NCI-H1436 treated with DMSO at 0.1 percent for 48 hours (cell line): ENCODE measurements around the gene DNALI1.
"Not testable (repeated sequence)": the region's sequence is repeated elsewhere in the genome, so short reads cannot be mapped to it uniquely, and the experiment has no call there.

ENCODE experiments used
- DNase-seq: peaks from one replicate; lab custom pipeline; 2025; lab: John Stamatoyannopoulos, UW

The DNALI1 gene

DNA sequence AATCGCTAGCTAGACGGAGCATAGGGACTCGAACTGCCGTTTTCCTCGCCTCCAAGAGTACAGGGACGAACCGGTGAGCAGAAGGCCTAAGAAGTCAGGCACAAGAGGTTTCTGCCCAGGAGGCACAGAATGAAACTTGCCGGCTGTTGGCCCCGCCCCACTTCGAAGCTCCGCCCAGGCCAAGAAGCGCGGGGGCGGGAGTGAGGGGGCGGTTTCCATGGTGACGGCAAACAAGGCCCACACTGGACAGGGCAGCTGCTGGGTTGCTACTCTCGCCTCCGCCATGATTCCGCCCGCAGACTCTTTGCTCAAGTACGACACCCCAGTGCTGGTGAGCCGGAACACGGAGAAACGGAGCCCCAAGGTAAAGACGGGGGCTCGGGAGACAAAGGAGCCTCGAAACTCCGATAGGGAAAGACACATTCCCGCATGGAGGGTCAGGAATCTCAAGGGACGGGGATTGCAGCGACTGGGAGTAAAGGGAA lies at the start of gene DNALI1:
Gene DNALI1 (plus strand): TSS at position 229 of the 485 bp plus-strand sequence. CDS start 55 bp downstream, at position 284.
- DNase-seq: no peak

DNA sequence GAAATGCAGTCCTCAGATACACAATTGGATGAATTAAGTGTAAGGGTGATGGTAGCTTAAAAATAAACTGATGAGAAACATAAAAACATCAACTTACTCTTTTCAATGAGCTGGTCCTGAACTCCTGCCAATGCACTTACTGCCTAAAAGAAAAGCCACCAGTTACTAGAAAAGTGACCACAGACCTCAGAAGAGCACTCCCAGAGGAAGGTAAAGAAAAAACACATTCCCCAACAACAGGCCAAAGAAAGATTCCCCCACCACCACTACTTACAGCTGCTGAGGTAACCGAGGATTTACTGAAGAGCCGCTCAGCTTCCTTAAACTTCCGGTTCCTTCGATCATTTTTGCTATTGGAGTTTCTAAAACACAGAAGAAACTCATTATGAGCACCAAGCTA lies 47.6 kb upstream of the DNALI1 start:
- no peak for DNase-seq

DNA sequence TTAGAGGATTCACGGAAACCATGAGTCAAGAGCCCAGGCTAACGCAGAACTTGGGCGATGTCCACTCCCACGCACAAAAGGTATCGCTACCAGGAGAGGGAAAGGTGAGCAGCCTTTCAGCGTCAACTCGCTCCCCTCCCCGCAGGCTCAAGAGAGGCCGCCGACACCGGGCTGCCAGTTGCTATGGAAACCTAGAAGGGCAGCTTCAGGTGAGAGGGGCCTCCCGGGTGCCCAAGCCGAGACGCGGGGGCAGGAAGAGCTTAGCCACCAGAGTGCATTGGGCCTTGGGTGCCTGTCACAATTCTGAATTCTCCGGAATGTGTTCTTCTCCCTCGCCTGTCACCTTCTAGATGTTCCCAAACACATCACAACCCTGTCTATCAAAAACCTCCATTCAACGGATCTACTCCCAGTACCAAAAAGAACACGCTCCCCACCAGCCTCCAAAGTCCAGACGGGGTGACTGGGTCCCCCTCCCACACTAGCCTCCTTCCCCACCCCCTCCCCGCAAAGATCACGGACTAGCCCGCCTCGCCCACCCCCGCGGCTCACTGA lies 42.9 kb upstream of the DNALI1 start:
- no peak for DNase-seq

DNA sequence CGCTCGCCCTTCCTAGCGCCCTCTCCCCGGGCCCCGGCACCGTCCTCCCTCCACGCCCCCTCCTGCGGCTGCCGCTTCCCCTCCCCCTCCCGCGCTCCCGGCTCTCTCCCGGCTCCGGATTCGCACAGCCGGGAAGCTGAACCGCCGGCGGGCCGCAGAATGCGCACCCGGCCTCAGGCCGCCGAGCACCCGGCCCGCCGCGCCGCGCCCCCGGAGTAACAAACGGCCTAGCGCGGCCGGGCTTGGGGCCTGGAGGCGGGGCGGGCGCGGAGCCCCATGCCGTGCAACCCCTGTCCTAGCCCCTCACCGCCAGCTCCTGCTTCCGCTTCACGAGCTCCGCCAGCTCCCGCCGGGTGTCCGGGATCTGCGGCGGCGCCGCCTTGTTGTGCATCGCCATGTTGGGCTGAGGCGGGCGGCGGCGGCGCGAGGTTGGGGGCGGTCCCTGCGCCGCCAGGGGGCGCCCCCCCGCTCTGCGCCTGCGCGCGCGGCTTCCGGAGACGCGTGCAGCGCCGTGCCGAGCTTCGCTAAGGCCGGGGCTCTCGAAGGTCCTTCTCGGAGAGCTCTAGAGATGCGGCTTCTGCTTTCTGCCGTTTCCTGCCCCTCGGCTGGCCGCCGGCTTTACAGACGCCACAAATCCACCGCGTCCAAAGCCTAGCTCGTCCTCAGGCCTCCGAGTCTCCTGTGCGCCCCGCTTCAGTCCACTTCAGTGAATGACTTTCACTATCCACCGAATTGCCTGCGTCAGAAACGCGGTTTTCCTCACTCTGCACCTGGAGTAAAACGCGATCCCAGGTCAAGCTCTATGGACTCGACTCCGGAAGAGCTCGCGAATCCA lies 42.2 kb upstream of the DNALI1 start, which contains the start of gene MEAF6:
Gene MEAF6 (minus strand): TSS at position 417 of the 835 bp plus-strand sequence. CDS start 20 bp downstream, at position 397.
- DNase-seq: no peak

DNA sequence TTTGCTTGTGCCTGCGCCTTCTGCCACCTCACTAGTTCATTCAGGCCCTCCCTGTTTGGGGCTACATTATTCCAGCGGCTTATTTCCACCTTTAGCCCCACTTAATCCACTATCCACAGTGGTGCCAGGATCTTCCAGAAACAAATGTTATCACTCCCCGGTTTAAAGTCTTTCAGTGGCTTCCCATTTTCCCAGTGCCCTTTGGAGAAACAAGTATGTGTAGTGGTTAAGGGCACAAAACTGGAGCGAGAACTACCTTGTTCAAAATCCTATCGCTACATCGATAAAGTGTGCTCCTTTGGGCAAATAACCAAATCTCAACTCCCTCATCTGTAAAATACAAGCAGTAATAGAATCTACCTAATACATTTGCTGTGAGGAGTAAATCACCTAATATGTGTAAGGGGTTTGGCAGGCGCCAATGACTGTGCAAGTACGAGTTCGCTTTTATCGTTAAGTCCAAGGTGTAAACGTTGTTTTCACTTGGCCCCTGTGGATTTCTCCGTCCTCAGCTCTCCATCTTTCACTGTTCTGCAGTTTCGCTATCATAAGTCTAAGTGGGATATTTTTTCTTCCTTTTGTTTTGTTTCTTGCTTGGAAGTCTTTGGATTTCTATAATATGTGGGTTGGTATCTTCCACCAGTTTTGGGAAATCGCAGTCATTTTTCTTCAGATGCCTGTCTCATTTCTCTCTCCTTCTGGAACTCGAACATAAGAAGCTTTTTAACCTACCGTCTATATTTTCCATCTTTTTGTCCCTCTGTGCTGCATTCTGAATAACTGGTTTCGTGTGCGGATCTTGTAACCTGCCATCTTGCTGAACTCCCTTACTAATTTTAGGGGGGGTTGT lies 41.3 kb upstream of the DNALI1 start:
- no peak for DNase-seq

DNA sequence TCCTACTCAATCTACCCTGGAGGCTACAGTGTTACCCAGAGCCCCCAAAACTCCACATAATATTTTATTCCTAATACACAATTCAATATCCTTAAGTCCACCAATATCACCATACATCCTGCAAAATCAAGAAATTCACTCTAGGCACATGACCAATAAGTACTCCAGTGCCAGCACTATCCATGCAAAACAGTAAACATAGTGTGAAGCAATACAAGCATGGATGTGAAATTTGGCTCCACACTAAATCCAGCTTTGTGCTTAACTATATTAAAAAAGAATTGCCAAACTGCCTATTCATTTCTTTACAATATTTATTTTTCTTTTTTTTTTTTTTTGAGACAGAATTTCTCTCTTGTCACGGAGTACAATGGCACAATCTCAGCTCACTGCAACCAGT lies 39.2 kb upstream of the DNALI1 start:
- no peak for DNase-seq

DNA sequence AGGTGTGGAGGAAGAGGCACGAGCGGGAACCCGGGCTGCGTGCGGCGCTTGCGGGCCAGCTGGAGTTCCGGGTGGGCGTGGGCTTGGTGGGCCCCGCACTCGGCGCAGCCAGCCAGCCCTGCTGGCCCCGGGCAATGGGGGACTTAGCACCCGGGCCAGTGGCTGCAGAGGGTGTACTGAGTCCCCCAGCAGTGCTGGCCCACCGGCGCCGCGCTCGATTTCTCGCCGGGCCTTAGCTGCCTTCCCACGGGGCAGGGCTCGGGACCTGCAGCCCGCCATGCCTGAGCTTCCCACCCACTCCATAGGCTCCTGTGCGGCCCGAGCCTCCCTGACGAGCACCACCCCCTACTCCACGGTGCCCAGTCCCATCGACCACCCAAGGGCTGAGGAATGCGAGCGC lies 38.5 kb upstream of the DNALI1 start:
- DNase-seq: not testable (repeated sequence)

DNA sequence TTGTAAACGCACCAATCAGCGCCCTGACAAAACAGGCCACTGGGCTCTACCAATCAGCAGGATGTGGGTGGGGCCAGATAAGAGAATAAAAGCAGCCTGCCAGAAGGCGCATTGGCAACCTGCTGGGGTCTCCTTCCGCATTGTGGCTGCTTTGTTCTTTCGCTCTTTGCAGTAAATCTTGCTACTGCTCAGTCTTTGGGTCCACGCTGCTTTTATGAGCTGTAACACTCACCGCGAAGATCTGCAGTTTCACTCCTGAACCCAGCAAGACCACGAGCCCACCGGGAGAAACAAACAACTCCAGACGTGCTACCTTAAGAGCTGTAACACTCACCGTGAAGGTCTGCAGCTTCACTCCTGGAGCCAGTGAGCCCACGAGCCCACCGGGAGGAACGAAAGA lies 37.8 kb upstream of the DNALI1 start:
- DNase-seq: not testable (repeated sequence)

DNA sequence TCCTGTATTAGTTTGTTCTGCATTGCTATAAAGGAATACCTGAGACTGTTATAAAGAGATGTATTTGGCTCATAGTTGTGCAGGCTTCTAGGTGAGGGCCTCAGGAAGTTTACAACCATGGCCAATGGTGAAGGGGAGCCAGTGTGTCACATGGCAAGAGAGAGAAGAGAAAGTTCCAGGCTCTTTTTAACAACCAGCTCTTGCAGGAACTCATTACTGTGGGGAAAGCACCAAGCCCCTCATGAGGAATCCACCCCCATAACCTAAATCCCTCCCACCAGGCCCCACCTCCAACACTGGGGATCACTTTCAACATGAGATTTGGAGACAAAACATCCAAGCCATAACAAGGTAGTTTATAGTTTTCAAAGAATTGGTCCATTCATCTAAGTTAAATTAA lies 37.1 kb upstream of the DNALI1 start:
- DNase-seq: no peak

DNA sequence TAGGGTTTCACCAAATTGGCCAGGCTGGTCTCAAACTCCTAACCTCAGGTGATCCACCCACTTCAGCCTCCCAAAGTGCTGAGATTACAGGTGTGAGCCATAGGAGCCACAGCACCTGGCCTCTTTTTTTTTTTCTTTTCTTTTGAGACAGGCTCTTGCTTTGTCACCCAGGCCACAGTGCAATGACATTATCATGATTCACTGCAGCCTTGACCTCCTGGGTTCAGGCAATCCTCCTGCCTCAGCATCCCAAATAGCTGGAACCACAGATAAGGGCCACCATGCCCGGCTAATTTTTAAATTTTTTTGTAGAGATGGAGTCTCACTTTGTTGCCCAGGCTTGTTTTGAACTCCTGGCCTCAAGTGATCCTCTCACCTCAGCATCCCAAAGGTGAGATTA lies 26.9 kb upstream of the DNALI1 start:
- DNase-seq: not testable (repeated sequence)

DNA sequence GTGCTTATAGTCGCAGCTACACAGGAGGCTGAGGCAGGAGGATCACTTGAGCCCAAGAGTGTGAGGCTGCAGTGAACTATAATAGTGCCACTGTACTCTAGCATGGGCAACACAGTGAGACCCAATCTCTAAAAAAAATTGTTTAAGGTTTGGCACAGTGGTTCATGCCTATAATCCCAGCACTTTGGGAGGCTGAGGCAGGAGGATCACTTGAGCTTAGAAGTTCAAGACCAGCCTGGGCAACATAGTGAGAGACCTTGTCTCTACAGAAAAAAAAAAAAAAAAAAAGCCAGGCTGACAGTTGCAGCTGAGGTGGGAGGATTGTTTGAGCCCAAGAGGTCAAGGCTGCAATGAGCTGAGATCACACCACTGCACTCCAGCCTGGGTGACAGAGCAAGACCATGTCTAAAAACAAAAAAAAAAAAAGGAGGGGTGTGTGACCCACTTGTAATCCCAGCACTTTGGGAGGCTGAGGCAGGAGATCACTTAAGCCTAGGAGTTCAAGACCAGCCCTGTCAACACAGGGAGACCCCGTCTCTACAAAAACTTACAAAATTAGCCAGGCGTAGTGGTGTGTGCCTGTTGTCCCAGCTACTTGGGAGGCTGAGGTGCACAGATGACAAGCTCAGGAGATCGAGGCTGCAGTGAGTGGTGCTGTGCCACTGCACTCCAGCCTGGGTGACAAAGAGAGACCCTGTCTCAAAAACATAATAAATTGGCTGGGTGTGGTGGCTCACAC lies 24.2 kb upstream of the DNALI1 start:
- DNase-seq: not testable (repeated sequence)

DNA sequence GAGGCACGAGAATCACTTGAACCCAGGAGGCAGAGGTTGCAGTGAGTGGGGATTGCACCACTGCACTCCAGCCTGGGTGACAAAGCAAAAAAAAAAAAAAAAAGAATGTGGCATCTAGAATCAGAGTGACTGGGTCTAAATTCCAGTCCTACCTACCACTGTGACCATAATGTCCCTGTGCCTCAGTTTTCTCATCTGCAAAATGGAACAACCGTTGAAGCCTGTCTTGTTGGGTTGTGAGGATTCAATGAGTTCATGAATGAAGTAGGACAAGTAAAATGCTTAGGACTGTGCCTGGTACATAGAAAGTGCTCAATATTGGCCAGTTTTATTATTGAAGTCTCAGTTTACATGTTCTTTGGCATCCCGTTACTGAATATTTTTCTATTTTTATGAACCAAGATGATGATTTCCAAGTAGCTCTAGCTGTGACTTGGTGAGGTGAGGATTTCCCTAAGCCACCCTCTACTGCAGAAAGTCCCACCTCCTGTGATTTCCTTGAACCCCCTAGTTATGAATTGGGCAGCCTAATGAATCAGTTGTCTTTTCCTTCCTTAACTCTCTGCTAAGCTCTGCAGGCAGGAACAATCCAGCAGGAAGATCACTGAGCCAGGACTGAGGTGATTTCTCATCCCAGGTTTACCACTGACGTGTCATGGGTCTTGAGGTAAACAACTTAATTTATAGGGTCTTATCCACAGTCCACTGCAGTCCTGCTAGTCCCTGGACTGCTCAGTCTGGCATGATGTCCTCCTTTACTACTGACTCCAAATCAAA lies 23.2 kb upstream of the DNALI1 start:
- DNase-seq: no peak

DNA sequence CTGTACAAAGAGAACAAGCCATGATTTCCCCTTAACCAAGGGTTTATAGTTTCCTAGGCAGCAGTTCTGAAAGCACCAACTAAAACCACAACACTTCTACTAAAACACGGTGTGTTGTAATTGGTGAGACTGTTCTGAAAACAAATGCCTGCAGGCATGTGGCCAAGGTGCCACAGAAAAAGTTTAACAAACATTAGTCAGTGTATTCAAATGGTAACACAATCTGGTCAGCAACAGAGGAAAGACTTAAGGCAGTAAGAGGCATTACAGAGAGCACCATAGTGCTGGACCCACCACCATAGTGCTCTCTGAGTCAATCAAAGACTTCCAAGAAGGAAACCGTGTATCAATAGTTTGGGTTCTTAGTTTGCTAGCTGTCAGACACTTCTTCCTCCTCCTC lies 19.4 kb upstream of the DNALI1 start:
- no peak for DNase-seq

DNA sequence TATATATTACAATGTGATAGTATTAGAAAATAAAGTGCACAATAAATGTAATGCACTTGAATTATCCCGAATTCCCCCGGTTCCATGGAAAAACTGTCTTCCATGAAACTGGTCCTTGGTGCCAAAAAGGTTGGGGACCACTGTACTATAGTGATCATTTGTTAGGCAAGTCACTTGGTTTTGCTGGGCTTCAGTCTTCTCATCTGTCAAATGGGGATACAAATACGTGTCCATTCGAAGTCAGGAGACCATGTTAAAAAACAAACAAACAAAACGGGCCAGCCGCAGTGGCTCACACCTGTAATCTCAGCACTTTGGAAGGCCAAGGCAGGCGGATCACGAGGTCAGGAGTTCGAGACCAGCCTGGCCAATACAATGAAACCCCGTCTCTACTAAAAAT lies 17.6 kb upstream of the DNALI1 start:
- not testable (repeated sequence) for DNase-seq

DNA sequence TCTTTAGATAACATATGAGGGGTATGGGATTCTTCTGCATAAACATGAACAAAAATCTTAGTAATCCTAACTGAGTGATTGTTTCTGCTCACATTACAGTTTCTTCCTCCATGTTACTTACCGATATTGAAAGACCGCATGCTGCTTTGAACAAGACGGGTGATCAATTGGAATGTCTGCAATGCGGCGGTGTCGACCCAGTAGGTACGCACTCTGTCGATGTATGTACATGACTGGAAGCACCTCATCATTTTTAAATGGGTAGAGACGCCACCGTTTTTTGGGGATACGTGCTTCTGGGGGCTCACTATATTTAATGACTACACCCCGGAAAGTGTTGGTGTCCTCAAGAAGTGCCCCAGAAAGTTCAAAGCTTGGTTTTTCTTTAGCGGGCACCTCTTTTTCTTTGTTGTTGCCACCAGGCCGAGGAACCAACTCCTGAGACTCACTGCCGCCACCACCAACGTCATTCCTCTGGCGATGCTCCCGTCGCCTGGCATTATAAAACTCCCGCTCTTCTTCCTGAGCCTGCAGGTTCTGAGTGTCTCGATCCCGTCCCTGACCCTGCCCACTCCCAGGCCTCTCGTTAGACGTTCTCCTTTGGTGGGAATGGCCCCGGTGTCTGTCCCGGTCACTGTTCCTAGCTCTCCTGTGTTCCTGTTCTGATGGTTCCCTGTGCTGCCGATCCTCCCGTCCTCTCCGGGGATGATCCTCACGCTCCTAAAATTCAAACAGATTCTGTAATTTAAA lies 16.5 kb upstream of the DNALI1 start:
- DNase-seq: no peak

DNA sequence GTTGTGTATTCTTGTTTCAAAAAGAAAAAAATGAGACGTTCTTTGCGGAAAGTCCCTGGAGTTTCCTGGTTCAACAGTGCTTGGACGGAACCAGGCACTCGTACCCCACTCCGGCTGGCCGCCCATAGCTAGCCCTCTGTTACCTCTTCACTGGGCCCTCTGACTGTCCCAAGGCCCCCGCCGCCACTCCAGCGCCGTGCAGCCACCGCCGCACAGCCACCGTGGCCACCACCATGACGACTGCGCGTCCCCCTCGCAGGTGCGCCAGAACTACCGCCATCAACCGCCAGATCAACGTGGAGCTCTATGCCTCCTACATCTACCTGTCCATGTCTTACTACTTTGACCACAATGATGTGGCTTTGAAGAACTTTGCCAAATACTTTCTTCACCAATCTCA lies 12.2 kb upstream of the DNALI1 start:
- DNase-seq: no peak

DNA sequence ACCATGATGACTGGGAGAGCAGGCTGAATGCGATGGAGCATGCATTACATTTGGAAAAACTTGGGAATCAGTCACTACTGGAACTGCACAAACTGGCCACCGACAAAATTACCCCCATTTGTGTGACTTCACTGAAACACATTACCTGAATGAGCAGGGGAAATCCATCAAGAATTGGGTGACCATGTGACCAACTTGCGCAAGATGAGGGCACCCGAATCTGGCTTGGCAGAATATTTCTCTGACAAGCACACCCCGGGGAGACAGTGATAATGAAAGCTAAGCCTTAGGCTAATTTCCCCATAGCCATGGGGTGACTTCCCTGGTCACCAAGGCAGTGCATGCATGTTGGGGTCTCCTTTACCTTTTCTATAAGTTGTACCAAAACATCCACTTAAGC lies 11.7 kb upstream of the DNALI1 start:
- no peak for DNase-seq

DNA sequence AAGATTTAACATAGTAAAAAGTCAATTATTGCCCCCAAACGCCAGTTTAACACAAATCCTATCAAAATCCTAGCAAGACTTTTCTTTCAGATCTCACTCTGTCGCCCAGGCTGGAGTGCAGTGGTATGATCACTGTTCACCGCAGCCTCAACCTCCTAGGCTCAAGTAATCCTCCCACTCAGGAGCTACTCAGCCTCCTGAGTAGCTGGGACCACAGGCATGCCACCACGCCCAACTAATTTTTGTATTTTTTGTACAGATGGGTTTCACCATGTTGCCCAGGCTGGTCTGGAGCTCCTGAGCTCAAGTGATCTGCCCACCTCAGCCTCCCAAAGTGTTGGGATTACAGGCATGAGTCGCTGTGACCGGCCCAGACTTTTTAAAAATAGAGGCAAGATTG lies 7.4 kb upstream of the DNALI1 start:
- DNase-seq: no peak

DNA sequence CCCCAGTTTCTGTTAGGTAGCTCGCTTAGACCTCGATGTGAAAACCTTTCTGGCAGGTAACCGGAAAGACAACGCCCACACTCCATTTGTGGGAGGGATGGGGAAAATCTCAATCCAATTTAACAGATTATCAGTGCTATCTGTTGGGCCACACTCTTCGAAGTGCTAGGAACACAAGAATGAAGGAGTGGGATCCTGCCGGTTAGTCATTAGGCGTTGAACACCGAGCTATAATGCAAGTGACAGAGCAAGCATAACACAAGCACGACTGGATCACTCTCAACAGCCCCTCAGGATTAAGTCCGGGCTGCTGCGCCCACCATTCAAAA lies 3.2 kb upstream of the DNALI1 start:
- no peak for DNase-seq
